ENCODE data around the gene RGS3.

RGS3 gene

DNA sequence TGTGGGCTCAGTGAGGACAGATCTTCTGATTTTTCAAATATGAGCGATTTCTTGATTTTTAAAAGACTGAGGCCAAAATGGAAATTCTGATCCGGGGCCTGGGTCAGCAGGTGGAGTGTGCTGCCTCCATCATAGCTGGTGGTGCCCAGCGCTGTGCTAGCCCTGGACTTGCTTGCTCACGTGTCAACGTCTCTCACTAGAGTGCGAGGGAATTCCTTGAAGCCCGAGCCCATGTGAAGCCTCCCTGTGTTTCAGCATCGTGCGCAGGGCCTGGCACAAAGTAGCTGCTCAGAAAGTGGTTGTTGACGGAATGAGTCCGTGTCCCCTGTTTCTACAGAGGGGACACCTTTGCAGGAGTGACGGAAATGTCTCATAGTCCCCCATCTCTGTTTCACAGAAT lies 50.5 kb downstream of the RGS3 start:
- no peak for DNase-seq

GRCh38 chr9:113514748-113515147 lies 51.2 kb downstream of the RGS3 start:
- no peak for DNase-seq

DNA sequence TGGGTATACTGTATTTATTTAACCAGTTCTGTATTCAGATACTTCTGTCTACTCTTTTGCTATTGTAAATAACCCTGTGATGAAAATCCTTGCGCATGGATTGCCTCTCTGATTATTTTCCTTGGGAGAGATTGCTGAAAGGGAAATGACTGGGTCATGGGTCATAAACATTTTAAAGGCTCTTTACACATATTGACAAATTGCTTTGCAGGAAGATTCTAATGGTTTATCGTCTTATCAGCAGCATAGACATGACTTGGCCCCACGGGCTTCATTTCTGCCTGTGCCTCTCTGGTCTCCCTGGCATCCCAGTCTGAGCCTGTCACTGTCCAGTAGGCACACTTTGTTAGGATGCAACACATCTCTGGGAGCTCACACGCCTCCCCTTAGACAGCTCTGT lies 52.3 kb downstream of the RGS3 start:
- no peak for DNase-seq

DNA sequence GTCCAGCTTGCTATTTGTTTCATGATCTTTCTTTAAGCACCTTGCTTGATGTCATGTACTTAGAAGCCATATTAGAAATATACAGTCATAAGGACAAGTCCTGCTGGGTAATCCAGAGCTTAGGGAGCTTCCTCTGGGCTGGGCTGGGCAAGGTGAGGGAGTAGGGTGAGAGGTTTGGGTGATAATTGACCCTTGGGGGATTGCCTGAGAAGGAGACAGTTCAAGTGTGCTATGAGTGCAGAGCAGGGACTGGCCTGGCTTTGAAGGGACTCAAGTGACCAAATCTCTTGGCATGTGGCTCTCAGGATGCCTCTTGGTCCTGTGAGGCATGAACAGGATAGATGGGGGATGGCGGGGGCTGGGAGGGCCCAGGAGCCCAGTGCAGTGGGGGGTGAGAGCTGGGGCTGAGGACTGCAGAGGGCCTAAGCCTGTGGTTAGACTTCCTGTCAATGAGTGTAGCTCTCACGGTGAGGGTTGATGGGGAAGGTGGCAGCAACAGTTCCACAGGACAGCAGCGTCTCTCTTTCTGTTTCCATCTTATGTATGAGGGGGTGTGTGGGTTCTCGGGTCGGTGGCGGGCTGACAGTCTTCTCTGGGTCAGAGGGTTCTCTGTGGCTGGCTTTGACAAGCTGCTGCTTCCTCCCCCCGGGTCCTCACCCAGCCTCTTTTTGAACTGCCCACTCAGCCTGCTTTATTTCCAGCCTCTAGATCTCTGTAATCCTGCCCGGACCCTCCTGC lies 53.5 kb downstream of the RGS3 start:
- DNase-seq, result no peak

DNA sequence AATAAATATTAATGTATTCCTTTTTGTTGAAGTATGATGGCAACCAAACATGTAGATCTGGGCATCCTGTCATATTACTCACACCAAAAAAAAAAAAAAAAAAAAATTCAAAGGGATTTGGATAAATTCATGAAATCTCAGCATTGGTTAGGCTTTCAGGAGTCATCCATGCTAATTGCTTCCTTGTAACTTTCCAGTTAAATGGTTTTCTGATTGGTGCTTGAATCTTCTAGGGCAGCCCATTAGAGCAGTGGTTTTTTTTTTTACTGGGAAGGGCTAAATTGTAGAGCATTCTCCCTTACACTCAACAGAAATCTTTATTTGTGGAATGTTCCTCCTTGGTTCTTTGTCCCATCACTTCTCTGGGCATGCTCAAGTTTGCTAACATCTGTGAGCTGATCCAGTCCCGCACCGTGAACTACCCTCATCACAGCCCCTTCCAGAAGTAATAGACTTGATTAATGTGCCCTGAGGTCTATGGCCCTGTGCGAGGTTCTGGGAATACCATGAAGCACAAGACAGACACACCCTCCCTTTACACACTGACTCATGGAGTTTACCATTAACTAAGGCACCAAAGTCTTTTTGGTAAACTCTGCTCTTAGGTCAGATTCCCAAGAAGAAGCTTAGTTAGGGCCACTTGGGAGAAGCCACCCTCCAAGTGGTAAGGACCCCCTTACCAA lies 56.0 kb downstream of the RGS3 start:
- no peak for DNase-seq

DNA sequence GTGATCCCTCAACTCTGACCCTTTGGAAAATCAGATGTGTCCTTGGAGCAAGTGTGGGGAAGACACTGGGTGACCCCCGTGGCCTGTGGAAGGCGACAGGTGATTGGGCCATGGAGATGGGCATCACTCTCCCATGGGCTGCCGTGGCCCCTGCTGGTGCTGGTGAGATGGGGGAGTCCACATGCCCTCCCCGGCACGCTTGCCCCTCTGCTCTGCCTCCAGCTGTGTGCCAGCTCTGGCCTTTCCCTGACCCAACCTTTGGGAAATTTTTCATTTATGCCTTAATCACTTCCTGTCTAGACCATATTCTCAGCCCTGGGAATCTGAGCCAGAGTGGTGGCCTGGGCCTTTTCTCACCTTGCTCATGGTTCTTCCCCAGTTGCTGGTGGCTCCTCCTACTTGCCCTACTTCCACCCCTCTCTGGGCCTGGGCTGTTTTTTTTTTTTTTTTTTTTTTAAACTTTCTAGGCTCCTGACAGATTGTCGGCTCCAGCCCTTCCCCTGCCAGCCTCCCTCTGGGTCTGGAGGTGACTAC lies 56.6 kb downstream of the RGS3 start:
- no peak for DNase-seq

DNA sequence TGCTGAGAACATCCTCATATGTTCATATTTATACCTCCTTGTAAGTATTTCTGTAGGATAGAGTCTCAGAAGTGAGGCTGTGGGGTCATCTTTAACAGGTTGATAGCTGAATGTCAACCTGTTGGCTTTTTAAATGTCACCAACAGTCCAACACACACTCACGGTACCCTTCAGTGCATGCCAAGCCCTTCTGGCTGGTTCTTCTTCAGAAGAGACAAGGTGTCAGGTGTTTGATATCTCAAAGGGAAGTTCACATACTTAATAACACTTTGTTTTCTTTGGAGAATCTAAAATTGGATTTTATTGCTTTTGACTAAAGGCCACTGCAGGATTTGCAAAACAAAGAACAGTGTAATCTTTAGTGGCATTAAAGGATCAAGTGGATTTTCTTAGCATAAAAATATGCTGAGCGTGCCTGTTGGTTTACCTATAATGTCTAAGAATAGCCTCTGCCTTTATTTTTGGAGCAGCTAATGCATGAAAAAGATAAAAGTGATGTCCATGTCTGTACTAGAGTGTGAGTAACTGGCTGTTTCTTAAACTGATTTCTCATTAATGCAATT lies 58.2 kb downstream of the RGS3 start:
- DNase-seq, result no peak

DNA sequence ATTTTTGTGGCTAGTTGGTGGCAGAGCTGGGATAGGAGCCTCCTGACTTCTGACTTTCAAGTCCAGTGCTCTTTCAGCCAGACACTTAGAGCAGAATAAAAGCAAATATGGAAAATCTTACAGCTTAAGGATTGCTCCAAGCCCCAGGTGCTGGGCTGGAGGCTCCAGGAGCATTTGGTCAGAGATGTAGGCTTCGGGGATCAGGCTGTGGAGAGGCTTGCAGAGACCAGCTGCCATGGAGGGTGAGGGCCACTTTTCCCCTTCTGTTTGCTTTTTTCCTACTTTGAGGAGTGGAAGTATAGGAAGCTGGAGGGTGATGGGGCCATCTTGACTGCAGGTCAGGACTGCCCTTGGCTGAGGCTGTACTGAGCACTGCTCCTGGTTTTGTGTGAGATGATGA lies 58.9 kb downstream of the RGS3 start:
- no peak for DNase-seq

DNA sequence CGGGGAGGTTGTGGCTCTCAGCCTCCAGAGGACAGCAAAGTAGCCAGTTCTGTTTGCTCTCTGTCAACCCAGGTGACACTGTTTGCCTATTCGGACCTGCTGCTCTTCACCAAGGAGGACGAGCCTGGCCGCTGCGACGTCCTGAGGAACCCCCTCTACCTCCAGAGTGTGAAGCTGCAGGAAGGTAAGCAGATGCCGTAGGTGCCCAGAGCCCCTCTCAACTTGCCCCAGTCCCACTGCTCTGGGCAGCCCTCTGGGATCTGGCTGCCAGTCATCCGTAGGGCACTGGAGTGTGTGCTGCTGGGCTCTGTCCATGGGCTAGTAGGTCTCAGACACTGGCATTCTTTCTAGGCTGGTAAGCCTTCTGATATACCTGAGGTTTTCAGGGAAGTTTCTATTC lies 59.3 kb downstream of the RGS3 start:
- DNase-seq, result no peak

DNA sequence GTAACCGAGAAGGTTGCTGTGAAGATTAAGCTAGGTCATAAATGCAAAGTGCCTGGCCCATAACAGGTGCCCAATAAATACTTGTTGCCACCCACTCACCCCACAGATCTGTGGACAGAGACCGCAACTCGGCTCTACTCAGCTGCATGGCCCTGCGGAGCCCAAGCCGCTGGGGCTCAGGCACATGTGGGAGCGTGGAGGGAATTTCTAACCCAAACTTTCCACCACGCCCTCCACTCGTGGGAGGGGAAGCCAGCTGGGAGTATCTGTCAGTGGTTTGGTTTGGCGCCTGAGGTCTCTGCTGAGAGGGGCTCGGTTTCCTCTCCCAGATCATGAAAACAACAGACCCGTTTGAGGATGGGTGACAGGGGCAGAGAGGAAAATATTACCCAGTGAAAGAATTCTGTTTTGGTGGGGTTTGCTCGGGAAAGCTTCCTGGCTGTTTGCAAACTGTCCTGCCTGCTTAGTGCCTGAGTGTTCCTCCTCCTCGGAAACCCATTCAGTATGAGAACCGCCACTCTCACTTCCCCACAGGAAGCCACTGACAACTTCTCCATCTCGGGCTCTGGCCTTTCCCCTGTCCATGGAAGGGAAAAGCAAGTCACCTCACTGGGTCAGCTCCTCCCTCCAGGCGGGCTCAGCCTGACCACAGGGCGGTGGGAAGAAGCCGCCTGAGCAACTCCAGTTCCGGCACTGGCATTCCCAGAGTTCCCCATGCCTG lies 60.1 kb downstream of the RGS3 start:
- DNase-seq, result peak; percentile 79

GRCh38 chr9:113524468-113524867 lies 60.9 kb downstream of the RGS3 start:
- no peak for DNase-seq

GRCh38 chr9:113525205-113525604 lies 61.7 kb downstream of the RGS3 start:
- no peak for DNase-seq

DNA sequence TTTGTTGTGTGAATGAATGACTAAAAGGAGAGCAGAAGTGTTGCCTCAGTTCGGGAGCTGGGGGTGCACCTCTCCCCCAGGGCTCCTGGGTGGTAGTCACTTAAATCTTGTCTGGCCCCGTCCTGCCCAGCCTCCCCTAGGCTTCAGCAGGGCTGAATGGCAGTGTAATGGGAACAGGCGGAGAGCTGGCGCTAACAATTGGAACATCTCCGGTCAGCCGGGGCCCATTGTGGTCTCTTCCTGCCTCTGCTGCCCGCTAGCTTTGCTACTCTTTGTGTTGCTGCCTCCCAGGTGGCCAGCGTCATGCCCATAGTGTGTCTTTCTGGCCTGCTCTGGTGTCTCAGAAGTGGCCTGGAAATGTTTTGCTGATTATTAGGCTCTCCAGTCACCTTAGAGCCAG lies 62.3 kb downstream of the RGS3 start:
- no peak for DNase-seq

DNA sequence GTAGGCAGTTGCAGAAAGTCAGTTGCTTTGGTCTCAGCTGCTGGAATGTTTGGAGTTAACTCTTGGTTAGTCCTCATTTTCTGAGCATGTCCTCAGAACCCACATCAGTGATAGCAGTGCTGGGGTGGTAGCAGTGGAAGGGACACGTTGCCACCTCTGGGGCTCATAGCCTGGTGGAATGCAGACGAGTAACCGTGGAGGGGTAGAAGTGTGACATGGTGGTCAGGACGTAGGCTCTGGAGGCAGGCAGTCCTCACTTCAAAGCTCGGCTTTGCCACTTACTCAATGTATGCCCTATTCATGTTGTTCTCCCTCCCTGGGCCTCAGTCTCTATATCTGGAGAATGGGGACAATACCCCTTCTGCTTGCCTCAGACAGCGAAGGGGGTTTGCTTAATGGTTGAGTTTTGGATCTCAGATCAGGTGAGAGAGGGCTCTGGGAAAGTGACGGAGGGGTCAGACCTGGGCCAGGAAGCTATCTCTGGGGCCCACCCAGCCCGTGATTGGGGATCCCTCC lies 62.8 kb downstream of the RGS3 start:
- no peak for DNase-seq

DNA sequence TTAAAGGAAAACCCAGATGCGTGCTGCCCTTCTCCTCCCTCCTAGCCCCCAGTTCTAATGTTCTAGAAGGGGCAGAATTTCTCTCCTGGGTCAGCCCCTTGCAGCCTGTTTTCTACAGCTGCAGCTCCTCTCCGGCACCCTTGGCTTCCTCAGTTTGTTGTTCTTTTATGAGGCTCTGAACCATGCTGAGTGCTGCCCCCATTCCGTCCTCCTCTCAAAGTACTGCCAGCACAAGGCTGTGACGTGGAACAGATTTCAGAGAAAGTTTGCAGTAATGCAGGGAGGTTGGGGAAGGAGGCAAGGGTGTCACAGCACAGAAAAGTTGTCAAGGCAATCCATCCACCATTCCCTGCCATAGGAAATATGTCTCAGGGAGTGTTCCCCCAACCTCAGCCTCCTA lies 63.3 kb downstream of the RGS3 start:
- DNase-seq, result no peak

DNA sequence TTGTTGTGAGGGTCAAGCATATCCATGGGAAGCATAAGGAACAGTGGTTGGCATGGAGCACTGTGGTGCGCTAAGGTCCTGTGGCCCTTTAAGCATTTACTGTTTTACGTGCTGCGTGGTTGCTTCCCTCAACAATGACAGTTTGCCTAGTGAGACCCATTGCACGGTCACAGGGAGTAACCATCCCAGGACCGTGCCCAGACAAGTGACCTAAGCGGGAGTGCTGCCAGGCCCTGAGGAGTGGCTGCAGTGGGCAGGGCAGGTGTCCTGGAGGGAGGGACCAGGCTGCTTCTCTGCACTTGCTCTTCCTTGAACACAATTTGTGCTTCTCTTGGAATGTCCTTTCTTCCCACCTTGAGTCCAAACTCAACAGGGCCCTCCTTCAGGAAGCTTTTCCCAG lies 64.6 kb downstream of the RGS3 start:
- DNase-seq, result no peak

- peak; percentile 9 for DNase-seq
Measured at GRCh38 chr9:113528811-113529210, 65.3 kb downstream of the RGS3 start.

DNA sequence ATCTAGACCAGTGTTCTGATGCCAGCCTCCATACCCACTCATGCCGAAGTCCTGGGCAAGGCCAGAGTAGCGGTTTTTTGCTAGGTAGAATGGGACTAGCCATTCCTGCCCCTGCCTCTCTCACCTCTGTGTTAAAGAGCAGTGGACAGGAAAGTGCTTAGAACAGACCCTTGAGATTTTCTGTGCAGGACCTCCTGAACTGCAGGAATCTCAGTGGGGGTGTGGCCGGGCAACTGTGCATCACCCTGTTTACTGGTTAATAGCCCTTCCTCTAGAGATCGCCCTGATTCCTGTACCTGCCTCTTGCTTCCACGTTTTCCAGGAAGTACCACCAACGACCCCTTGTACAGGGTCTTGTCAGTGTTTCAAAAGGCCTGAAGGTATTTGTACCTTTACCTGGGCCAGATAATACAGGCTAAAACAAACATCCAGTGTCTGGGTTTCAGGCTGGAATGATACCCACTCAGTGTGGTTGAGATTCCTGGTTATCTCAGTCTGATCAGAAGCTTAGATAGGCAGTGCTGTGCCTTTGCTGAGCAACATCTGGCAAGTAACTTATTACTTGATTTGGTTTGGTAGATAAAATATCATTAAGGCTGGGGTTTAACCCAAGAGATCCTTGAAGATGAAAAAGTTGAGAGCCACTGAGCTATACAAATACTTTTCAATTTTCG lies 65.9 kb downstream of the RGS3 start:
- peak; percentile 7 for DNase-seq

DNA sequence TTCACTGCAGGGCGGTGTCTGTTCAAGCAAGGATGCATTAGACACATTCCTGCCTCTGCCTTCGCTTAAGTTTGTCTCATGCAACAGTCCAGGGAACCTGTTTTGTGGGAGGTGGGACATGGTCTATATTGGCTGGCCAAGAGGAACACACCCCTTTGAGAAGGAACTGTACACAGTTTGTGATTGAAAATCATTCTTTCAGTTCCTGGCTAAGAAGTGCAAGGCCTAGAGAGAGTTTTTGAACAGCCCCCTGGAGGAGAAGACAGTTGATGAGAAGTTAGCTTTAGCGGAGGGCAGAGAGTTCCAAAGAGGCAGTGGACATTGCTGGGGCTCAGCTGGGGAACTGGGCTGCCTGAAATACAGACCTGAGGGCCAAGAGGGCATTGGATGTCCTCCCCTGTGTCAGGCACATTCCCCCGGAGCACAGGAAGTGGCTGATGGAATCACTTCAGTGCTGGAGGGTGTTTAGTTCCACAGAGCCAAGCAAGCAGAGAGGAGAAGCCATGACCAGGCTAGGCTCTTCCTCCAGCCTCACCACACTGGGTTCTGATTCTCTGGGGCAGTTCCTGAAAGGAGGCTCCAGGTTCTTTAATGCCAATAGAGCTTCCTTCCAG lies 66.6 kb downstream of the RGS3 start:
- DNase-seq, result peak; percentile 9

- no peak for DNase-seq
Measured at GRCh38 chr9:113530942-113531341, 67.4 kb downstream of the RGS3 start.

DNA sequence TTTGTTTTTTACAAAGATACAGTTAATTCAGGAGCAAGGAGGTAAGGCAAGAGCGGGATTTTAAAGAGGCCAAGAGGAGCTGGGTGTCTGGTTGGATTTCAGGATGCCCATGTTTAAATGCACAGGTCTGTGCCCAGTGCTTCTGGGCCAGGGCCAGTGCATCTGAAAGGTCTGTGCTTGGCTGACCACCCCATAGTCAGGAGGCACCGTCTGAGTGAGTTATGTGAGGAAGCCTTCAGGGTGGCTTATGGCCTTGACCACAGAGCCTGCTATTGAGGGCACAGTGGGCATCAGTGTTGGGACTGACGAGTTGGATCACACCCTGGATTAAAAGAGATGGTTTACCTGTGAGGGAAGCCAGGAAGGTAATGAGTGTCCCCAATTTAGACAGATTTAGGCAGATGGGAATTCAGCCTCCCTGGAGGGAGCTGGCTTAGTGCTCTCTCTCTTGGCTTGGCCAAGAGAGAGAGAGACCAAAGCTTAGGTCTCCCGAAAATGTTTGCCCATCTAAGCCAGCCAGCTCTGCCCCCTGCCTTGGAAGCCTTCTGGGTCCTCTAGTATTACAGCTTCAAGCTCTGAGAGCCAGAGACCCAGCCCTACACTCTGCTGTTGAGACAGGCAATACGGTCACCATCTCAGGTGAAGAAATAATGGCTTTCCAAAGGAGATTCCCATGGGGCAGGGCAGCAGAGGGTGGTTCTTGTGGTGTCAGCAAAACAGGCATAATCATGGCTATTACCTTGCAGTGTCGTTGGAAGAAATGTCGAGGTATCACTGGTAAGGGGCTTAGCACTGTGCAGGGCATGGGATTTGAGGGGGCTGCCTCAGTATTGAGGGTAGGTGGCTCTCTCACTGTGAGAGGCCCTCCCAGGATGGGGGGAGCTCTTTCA lies 68.6 kb downstream of the RGS3 start:
- peak; percentile 12 for DNase-seq

Measured in femur (tissue), 1 donor.